PFSK-1 (cell line): ENCODE data around the gene ACOX2.

Source experiments
- FOXP2 ChIP-seq: optimal IDR thresholded peaks from 2 replicates; pipeline ENCODE3; 2011; ENCODE audit warnings: borderline replicate concordance, control low read depth, inconsistent platforms; ENCODE audit not compliant: insufficient read depth; ENCODE audit errors: extremely low read length, extremely low read depth
- POLR2AphosphoS5 ChIP-seq: IDR thresholded peaks from 2 replicates; pipeline ENCODE4 v1.6.1; 2012; ENCODE audit warnings: low read depth, mild to moderate bottlenecking, control low read depth, low read length, moderate library complexity
- REST ChIP-seq, 2 experiments: IDR thresholded peaks; 2 replicates each; pipeline versions ENCODE4 v1.6.1 to v1.8.0; 2011 to 2012; ENCODE audit warnings: low read depth in 2 of 2, low read length in 2 of 2, control low read depth in 1 of 2, inconsistent platforms in 1 of 2, mild to moderate bottlenecking in 1 of 2, moderate library complexity in 1 of 2; ENCODE audit not compliant: insufficient read depth in 1 of 2
- SIN3A ChIP-seq: IDR thresholded peaks from 2 replicates; pipeline ENCODE4 v1.6.1; 2012; ENCODE audit warnings: mild to moderate bottlenecking, low read length, moderate library complexity, borderline replicate concordance; ENCODE audit not compliant: insufficient read depth
- TAF1 ChIP-seq: IDR thresholded peaks from 2 replicates; pipeline ENCODE4 v1.6.1; 2012; ENCODE audit warnings: low read length, control low read depth, borderline replicate concordance; ENCODE audit not compliant: insufficient read depth

The ACOX2 gene

DNA sequence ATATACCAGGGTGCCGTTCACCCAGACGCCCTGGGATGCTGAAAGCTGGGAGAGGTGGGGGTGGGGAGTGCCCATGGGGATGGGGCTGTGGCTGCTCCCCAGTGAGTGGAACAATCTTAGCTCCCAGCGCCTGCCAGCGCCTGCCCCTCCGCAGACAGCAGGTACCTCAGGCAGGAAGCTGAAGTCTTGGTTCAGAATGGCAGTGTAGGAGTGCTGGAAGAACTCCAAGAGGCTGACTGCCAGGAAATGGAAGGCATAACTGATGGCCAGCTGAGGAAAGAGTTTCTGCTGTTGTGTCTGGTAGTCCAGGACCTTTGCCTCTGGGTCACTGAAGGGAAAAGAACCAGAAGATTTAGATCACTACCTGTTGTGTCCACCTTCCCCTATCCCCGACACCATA, 8.4 kb downstream of the ACOX2 start:
- TF ChIP-seq TAF1, result no peak
- TF ChIP-seq POLR2AphosphoS5, result no peak
- TF ChIP-seq SIN3A, result no peak
- TF ChIP-seq REST (IDR thresholded peaks at IDR 0.05; ENCODE audit: insufficient read depth in 1 of 2, low read depth in 2 of 2, low read length in 2 of 2), result no peak
- TF ChIP-seq FOXP2, result no peak

- peak; percentile 76 for TF ChIP-seq POLR2AphosphoS5
- TF ChIP-seq TAF1, result peak; percentile 74; the same call in 1 of the 2 replicates
- peak; percentile 91; the same call in 1 of the 2 replicates for TF ChIP-seq SIN3A
- TF ChIP-seq REST (IDR thresholded peaks at IDR 0.05; ENCODE audit: insufficient read depth in 1 of 2, low read depth in 2 of 2, low read length in 2 of 2), result no peak; a peak in 2 of 4 replicates
These were observed 10.5 kb downstream of the ACOX2 start for GRCh38 chr3:58526515-58526957.

GRCh38 chr3:58524326-58524888, 12.6 kb downstream of the ACOX2 start:
- TF ChIP-seq REST (IDR thresholded peaks at IDR 0.05; ENCODE audit: insufficient read depth in 1 of 2, low read depth in 2 of 2, low read length in 2 of 2) (no peak), FOXP2 (no peak), POLR2AphosphoS5 (no peak), TAF1 (no peak), SIN3A (no peak)

DNA sequence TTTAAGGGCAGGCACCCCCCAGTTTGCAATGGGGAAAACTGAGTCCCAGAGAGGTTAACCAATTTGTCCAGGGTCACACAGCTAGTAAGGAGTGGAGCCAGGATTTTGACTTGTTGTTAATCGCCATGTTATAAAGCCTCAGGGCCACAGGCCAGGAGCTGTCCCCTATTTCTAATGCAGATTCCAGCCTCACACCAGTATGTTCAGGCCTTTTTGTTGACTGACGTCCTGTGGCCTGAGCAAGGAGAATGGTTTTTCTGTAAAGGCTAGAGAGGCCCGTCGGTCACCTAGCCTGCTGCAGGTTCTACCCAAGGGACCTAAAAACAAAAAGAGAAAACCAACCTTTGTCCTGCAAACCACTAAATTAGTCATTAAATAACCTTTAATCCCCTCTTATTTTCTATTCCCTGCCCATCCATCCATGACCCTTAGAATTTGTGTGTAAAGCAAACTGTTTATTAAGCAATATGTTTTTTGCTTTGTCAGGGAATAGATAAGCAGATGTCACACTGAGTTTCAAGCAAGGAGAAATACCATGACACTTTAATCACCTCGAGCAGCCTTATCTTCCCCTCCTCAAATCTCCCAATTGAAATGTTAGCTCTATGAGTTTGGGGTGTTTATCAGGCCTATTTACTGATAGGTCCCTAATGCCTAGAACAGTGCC, 14.1 kb downstream of the ACOX2 start:
- TF ChIP-seq POLR2AphosphoS5 (no peak), SIN3A (no peak), REST (IDR thresholded peaks at IDR 0.05; ENCODE audit: insufficient read depth in 1 of 2, low read depth in 2 of 2, low read length in 2 of 2) (no peak), TAF1 (no peak), FOXP2 (no peak)
